Measurements from ENCODE around the gene FASTKD1. TPM values are rescaled to one million over a fixed set of nuclear protein-coding genes. Genes with fewer than 3 reads are reported as not detected.

FASTKD1 gene
- total RNA-seq, 1 experiment from 2014 or later = 37.6 TPM

- intact Hi-C loops (cut with micrococcal nuclease) = no loop called here
- no peaks in the 10 kb centered on the region for H3K9me2 ChIP-seq (ENCODE audit: insufficient read depth)
- no peak overlapping the region for H2AFZ ChIP-seq (ENCODE audit: low read depth, low read length, poor library complexity, severe bottlenecking)
- no peaks in the 10 kb centered on the region for H4K20me1 ChIP-seq (ENCODE audit: insufficient read depth)
- ATAC-seq = no peak
- no peak overlapping the region for H3K4me2 ChIP-seq (ENCODE audit: low read length)
- no peaks in the 10 kb centered on the region for H3K9me3 ChIP-seq (ENCODE audit: control insufficient read depth in 1 of 2, insufficient read depth in 1 of 2, low read depth in 1 of 2, low read length in 2 of 2)
- POLR2A ChIA-PET = no interaction called here
- H3K79me2 ChIP-seq (ENCODE audit: insufficient read depth, low read length) = no peaks in the 10 kb centered on the region
- H3K36me3 ChIP-seq (ENCODE audit: control insufficient read depth in 1 of 2, insufficient read depth in 2 of 2, low read length in 2 of 2) = no peaks in the 10 kb centered on the region; a peak in 1 of 4 replicates
- no peak overlapping the region for H3K4me3 ChIP-seq (replicated peaks in 1 of 2; ENCODE audit: low read depth in 1 of 2, low read length in 2 of 2)
- no peak overlapping the region for H3K27ac ChIP-seq (ENCODE audit: low read depth, low read length)
- no TSS peak for BruUV-seq (replicated peaks)
- H3K4me1 ChIP-seq (ENCODE audit: control insufficient read depth in 1 of 2, insufficient read depth in 2 of 2, low read length in 2 of 2) = no peaks in the 10 kb centered on the region
- CTCF ChIA-PET = no interaction called here
- no peaks in the 10 kb centered on the region for H3K27me3 ChIP-seq (ENCODE audit: insufficient read depth, low read length)
- RAD21 ChIA-PET (ENCODE audit: low non-redundant PET in 1 of 2, low total read pairs in 2 of 2, uncharacterized antibody in 2 of 2, unreplicated experiment in 2 of 2) = no interaction called here
- H3K9ac ChIP-seq (ENCODE audit: low read length) = no peak overlapping the region
- no peak for DNase-seq (ENCODE audit: low read depth, low spot score)
- TF ChIP-seq ATF3 (IDR thresholded peaks at IDR 0.05) (no peak), EZH2 (IDR thresholded peaks at IDR 0.05) (no peak), POLR2A (IDR thresholded peaks at IDR 0.05; ENCODE audit: borderline replicate concordance, extremely low read depth, insufficient read depth, insufficient read length) (no peak), POLR2AphosphoS5 (IDR thresholded peaks at IDR 0.05; ENCODE audit: low read depth, low read length) (no peak), RAD21 (IDR thresholded peaks at IDR 0.05; ENCODE audit: low read depth) (no peak), EGR1 (IDR thresholded peaks at IDR 0.05; ENCODE audit: low read depth) (no peak), ZFX (IDR thresholded peaks at IDR 0.05) (no peak), MAX (IDR thresholded peaks at IDR 0.05) (no peak), SIN3A (IDR thresholded peaks at IDR 0.05; ENCODE audit: low read depth) (no peak), CTCF (IDR thresholded peaks at IDR 0.05 in 2 of 3, conservative IDR thresholded peaks at IDR 0.05 in 1 of 3; ENCODE audit: borderline replicate concordance in 1 of 3, insufficient read depth in 1 of 3, low read depth in 2 of 3, low read length in 2 of 3) (no peak), CBX3 (IDR thresholded peaks at IDR 0.05; ENCODE audit: low read depth) (no peak), ELF1 (IDR thresholded peaks at IDR 0.05; ENCODE audit: borderline replicate concordance, low read depth) (no peak)
Measured at GRCh38 chr2:169523681-169524080, 50.0 kb downstream of the FASTKD1 start.

Data from HCT116 (cell line).